GM18499 (cell line): ENCODE measurements around the gene FAS.

ENCODE experiments used
- ATAC-seq: cut with Tn5 transposase; IDR thresholded peaks from one replicate; pipeline ENCODE4 v1.9.1; 2021; ENCODE audit warnings: moderate number of reproducible peaks; ENCODE audit not compliant: insufficient read depth, unreplicated experiment

Gene FAS

GRCh38 chr10:88990384-88991160, at the start of gene FAS:
Gene FAS (plus strand): TSS chr10:88990798. CDS start chr10:88990877, 79 bp downstream.
- ATAC-seq = peak; percentile 37

- ATAC-seq = no peak
Observed at GRCh38 chr10:88941026-88941425, 49.6 kb upstream of the FAS start.

GRCh38 chr10:88943778-88944177, 46.8 kb upstream of the FAS start:
- no peak for ATAC-seq

- no peak for ATAC-seq
Observed at GRCh38 chr10:88944813-88945212, 45.8 kb upstream of the FAS start.

- no peak for ATAC-seq
Observed at GRCh38 chr10:88946200-88946599, 44.4 kb upstream of the FAS start.

- ATAC-seq = no peak
Observed at GRCh38 chr10:88946965-88947590, 43.5 kb upstream of the FAS start.

GRCh38 chr10:88949051-88949450, 41.5 kb upstream of the FAS start:
- ATAC-seq = no peak

GRCh38 chr10:88949912-88950837, 40.4 kb upstream of the FAS start:
- ATAC-seq = no peak

- no peak for ATAC-seq
Observed at GRCh38 chr10:88952647-88953111, 37.9 kb upstream of the FAS start, which contains the start of gene ACTA2. Gene ACTA2 (minus strand): TSS chr10:88952773. CDS start chr10:88948930, 3,843 bp downstream.

- ATAC-seq = no peak
Observed at GRCh38 chr10:88953662-88954061, 36.9 kb upstream of the FAS start.

GRCh38 chr10:88954458-88955083, 36.0 kb upstream of the FAS start:
- ATAC-seq = no peak

GRCh38 chr10:88957381-88957780, 33.2 kb upstream of the FAS start:
- no peak for ATAC-seq

- ATAC-seq = no peak
Observed at GRCh38 chr10:88958721-88959120, 31.9 kb upstream of the FAS start.

- ATAC-seq = no peak
Observed at GRCh38 chr10:88960802-88961201, 29.8 kb upstream of the FAS start.

GRCh38 chr10:88961266-88961665, 29.3 kb upstream of the FAS start:
- no peak for ATAC-seq

GRCh38 chr10:88962336-88962735, 28.3 kb upstream of the FAS start:
- no peak for ATAC-seq

- ATAC-seq = no peak
Observed at GRCh38 chr10:88963318-88963717, 27.3 kb upstream of the FAS start.

GRCh38 chr10:88964360-88964759, 26.2 kb upstream of the FAS start:
- no peak for ATAC-seq

- ATAC-seq = no peak
Observed at GRCh38 chr10:88964869-88965415, 25.7 kb upstream of the FAS start.

GRCh38 chr10:88966797-88967196, 23.8 kb upstream of the FAS start:
- no peak for ATAC-seq
